Aortic smooth muscle cell (primary cell): ENCODE measurements around the gene GPR180. TPM values are rescaled to one million over a fixed set of nuclear protein-coding genes. Genes with fewer than 3 reads are reported as not detected.

ENCODE experiments used
- total RNA-seq: library from RNA; depleted of rRNA; stranded (reverse); fragments of >200 nt; gene quantifications from 2 replicates; pipeline ENCODE4 v1.2.3, GENCODE V29; 2014

Gene GPR180
- 6.9 and 7.0 TPM in 2 replicates for total RNA-seq

GRCh38 chr13:94601446-94602431 is at the start of gene GPR180:
TSS of gene GPR180 (plus strand) at chr13:94601857. CDS start at chr13:94601928, 71 bp downstream.

GRCh38 chr13:94595950-94596574 is 5.6 kb upstream of the GPR180 start, which contains the start of gene TGDS:
TSS of gene TGDS (minus strand) at chr13:94596152. CDS start at chr13:94596136, 16 bp downstream.

Other genes starting within 250 kb of the GPR180 start
- under 0.01 TPM in 1 of 2 replicates, not detected in the other for gene DCT, start 122.2 kb upstream of the GPR180 start, total RNA-seq
- gene TGDS, start 5.7 kb upstream of the GPR180 start, total RNA-seq = 8.6 and 10.1 TPM in 2 replicates
- gene SOX21, start 110.7 kb downstream of the GPR180 start, total RNA-seq = not detected in 2 replicates